Measurements from ENCODE around the gene TNFRSF19.
A peak's percentile ranks its signal among the peaks of the same experiment; 100 is the strongest.

The TNFRSF19 gene

GRCh38 chr13:23575632-23576031 is 5.4 kb downstream of the TNFRSF19 start:
- DNase-seq (ENCODE audit: low read depth): no peak
- H3K4me3 ChIP-seq (replicated peaks; ENCODE audit: low read depth, low read length): no peak overlapping the region
- no peak for TF ChIP-seq CTCF (IDR thresholded peaks at IDR 0.05; ENCODE audit: low read length, missing control alignments)

GRCh38 chr13:23578411-23579071 is 8.3 kb downstream of the TNFRSF19 start:
- H3K4me3 ChIP-seq (replicated peaks; ENCODE audit: low read depth, low read length): peak overlapping the region; percentile 79
- peak; percentile 71 for DNase-seq (ENCODE audit: low read depth)
- peak; percentile 64 for TF ChIP-seq CTCF (IDR thresholded peaks at IDR 0.05; ENCODE audit: low read length, missing control alignments)

DNA sequence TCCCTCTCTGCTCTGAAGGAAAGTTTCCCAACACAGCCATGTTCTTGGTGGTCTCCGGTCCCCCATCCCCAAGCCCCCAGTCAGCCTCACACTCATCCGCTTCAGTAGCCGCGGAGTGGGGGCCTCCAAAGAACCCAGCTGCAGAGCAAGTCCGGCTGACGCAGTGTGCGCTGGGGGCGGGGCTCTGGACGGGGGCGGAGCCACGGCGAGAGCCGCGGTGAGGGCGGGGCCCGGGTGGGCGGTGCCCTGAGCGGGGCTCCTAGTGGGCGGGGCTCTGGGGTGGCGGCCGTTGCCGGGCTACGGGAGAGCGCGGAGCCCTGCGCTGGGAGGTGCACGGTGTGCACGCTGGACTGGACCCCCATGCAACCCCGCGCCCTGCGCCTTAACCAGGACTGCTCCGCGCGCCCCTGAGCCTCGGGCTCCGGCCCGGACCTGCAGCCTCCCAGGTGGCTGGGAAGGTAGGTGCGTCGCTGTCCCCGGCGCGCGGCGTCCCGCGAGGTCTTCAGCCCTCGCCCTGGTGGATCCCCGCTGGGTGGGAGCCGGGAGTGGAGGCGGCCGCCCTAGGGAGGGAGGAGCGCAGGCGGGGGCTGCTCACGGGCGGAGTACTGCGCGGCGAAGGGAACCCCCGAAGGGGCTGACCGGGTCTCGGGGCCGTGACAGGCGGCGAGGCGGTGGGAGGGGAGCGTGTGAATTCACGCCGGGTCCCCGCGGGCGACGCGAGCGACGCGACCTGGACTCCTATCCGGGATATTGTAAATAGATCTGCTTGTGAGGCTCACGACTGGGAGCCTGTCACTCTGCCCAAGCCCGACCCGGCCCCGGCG is 9.1 kb downstream of the TNFRSF19 start:
- peak; percentile 86 for DNase-seq (ENCODE audit: low read depth)
- TF ChIP-seq CTCF (IDR thresholded peaks at IDR 0.05; ENCODE audit: low read length, missing control alignments): no peak

GRCh38 chr13:23579896-23580683 is 9.9 kb downstream of the TNFRSF19 start:
- peak overlapping the region; percentile 79 for H3K4me3 ChIP-seq (replicated peaks; ENCODE audit: low read depth, low read length)
- DNase-seq (ENCODE audit: low read depth): no peak
- TF ChIP-seq CTCF (IDR thresholded peaks at IDR 0.05; ENCODE audit: low read length, missing control alignments): no peak

More for the DNA sequence above, 9.1 kb downstream of the TNFRSF19 start:
- H3K4me3 ChIP-seq (replicated peaks; ENCODE audit: low read depth, low read length): peak overlapping the region; percentile 79

DNA sequence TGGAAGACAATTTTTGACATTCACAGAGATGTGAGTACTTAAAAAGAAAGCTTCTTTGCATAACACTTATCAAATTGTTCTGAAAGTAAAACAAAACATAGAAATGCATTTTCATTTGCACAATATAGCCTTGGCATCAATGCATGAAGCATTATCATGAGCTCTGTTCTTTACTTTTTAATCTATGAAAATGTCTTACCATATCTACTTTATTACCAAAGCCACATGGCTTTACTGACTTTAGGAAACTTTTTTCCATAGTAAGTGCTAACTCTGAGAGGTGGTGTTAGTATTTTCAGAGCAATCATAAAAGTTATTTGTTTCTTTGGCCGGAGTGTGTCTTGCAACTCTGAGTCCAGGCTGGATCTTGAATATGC is 10.5 kb downstream of the TNFRSF19 start:
- DNase-seq (ENCODE audit: low read depth): no peak
- no peak for TF ChIP-seq CTCF (IDR thresholded peaks at IDR 0.05; ENCODE audit: low read length, missing control alignments)
- H3K4me3 ChIP-seq (replicated peaks; ENCODE audit: low read depth, low read length): peak overlapping the region; percentile 79

DNA sequence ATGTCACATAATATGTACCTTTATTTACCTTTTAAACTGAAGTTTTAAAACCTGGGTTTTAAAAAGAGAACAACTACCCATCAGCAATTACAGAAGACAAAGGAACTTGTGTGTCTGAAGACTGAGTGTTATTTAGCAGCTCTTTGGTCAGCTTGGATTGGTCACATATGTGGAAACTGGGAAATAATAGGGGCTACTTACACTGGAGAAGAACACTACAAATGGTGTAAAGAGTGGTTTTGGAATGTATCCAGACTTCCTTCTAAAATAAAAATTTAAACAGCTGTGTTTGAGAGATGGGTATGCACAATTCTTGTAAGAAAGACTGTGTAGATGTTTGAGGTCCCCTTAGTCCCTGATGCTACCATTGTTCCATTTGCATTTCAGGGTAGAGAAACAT is 13.3 kb downstream of the TNFRSF19 start:
- no peak for DNase-seq (ENCODE audit: low read depth)
- no peak for TF ChIP-seq CTCF (IDR thresholded peaks at IDR 0.05; ENCODE audit: low read length, missing control alignments)
- H3K4me3 ChIP-seq (replicated peaks; ENCODE audit: low read depth, low read length): no peak overlapping the region

Data from fibroblast of pulmonary artery (primary cell).